Measurements from ENCODE around the gene CYTH4.

DNA sequence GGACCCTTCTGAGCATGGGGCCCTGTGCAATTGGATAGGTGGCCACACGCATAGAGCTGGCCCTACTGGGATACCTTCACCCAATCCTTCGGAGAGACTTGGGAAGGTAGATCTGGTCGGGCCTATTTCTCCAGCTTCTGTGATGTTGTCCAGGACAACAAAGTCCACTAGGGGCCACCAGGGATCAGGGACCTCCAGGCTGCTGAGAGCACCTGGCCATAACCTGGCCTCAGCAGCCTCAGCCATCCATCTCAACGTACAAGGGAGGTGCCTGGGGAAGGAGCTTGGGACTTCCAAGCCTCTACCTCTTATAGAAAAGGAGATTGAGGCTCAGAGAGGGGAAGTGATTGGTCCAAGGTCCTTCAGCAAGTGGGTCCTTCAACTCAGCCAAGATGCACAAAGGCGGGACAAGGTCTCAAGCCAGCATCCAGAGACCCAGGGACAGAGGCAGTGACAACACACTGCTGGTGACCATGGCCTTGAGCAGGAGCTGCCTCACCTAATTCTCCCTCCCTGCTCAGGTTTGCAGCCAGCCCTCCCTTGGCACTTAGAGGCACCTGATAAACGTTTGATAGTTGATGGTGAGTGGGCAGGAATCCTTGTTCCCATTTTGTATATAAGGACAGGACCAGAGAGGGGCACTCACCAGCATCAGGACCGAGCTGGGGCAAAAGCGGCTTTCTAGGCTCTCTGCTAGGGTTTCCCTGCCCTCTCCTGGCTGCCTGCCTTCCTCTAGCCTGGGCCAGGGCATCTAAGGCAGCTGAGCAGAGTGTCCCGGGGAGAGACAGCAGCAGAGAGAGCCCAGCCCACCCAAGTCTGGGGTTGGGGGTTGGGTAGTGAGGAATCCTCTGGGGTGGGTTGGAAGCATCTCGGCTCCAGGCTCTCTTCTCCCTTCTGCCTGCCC, 42.7 kb upstream of the CYTH4 start:
- TF ChIP-seq POLR2A (IDR thresholded peaks at IDR 0.05) (no peak), POLR2AphosphoS5 (IDR thresholded peaks at IDR 0.05) (no peak)
- TF ChIP-seq, protein P1, sequence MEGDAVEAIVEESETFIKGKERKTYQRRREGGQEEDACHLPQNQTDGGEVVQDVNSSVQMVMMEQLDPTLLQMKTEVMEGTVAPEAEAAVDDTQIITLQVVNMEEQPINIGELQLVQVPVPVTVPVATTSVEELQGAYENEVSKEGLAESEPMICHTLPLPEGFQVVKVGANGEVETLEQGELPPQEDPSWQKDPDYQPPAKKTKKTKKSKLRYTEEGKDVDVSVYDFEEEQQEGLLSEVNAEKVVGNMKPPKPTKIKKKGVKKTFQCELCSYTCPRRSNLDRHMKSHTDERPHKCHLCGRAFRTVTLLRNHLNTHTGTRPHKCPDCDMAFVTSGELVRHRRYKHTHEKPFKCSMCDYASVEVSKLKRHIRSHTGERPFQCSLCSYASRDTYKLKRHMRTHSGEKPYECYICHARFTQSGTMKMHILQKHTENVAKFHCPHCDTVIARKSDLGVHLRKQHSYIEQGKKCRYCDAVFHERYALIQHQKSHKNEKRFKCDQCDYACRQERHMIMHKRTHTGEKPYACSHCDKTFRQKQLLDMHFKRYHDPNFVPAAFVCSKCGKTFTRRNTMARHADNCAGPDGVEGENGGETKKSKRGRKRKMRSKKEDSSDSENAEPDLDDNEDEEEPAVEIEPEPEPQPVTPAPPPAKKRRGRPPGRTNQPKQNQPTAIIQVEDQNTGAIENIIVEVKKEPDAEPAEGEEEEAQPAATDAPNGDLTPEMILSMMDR (IDR thresholded peaks at IDR 0.05), result no peak
